LNCAP (cell line): ENCODE data around the gene STPG2.

Experiments
- TF ChIP-seq, protein P1 (sequence below): fragments of 450-650 bp; IDR thresholded peaks from 2 replicates; pipeline ENCODE4 v1.5.1; 2017; ENCODE audit warnings: mild to moderate bottlenecking

Gene STPG2

DNA sequence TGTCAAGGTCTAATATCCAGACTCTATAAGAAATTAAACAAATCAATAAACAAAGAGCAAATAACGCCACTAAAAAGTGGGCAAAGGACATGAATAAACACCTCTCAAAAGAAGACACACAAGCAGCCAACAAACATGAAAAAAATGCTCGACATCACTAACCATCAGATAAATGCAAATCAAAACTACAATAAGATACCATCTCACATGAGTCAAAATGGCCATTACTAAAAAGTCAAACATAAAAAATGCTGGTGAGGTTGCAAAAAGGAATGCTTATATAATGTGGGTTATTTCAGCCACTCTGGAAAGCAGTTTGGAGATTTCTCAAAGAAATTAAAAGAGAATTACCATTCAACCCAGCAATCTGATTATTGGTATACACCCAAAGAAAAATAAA is 481.1 kb downstream of the STPG2 start:
- TF ChIP-seq, protein P1, sequence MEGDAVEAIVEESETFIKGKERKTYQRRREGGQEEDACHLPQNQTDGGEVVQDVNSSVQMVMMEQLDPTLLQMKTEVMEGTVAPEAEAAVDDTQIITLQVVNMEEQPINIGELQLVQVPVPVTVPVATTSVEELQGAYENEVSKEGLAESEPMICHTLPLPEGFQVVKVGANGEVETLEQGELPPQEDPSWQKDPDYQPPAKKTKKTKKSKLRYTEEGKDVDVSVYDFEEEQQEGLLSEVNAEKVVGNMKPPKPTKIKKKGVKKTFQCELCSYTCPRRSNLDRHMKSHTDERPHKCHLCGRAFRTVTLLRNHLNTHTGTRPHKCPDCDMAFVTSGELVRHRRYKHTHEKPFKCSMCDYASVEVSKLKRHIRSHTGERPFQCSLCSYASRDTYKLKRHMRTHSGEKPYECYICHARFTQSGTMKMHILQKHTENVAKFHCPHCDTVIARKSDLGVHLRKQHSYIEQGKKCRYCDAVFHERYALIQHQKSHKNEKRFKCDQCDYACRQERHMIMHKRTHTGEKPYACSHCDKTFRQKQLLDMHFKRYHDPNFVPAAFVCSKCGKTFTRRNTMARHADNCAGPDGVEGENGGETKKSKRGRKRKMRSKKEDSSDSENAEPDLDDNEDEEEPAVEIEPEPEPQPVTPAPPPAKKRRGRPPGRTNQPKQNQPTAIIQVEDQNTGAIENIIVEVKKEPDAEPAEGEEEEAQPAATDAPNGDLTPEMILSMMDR, result no peak

DNA sequence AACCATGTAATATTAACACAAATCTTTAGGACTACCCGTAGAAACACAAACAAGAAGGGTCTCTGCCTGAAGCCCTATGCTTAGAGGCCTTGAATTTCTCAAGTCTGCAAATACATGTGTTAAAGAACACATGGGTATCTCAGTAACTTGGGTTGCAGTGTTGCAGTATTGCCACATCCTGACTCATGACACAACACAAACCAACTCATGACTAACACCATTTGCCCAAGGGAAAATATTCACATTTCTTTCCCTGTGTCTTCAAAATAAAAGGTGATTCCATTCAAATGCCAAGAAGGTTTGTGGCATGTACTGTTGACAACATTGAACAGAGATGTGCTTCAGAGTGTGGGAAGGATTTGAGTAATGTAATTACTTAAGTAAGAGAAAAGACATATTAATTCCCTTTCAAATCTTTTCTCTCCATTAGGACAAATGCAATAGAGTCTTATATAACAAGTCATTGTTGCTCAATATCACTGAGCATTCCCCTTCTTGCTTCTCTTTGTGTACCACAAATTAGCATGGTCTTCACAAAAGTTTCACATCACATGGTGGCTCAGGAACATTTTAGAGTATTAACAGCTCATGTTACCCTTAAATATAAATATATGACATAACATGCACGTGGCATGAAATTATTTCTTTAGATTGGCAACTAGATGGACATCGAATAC is 487.1 kb downstream of the STPG2 start:
- TF ChIP-seq, protein P1, result no peak

DNA sequence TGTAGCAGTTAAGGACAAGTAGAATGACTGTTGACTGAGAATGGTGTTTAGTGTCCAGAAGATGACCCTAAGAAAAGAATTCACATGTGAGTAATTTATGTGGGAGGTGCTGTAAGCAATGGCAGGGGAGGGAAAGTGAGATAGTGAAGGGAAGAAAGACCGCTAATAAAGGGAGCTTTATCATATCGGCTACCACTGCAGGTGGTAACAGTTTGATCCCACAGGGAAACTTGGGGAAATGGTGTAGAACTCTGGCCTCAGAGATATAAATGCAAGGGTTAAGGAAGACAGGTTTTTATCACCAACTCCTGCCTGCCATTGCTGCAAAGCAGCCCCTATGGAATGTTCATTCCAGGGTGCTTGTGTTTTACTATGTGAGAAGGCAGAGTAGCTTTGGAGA is 489.6 kb downstream of the STPG2 start:
- TF ChIP-seq, protein P1, result no peak

DNA sequence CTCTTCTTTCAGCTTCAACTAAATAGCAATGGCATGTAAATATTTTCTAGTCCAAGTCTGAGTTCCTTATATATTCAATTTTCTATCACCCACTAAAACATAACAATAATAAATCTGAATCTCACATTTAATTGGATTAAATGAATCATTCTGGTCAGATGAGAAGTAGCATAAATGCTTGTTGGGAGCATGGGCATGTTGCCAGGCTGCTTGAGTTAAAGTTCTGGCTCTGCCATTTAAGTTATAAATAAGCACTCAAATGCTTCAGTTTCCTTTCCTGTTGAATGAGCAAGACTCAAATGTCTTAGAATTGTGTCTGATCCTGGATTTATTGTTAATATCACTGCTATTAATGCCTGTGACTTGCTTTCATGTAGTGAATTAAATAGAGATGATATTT is 496.3 kb downstream of the STPG2 start:
- TF ChIP-seq, protein P1, result no peak

DNA sequence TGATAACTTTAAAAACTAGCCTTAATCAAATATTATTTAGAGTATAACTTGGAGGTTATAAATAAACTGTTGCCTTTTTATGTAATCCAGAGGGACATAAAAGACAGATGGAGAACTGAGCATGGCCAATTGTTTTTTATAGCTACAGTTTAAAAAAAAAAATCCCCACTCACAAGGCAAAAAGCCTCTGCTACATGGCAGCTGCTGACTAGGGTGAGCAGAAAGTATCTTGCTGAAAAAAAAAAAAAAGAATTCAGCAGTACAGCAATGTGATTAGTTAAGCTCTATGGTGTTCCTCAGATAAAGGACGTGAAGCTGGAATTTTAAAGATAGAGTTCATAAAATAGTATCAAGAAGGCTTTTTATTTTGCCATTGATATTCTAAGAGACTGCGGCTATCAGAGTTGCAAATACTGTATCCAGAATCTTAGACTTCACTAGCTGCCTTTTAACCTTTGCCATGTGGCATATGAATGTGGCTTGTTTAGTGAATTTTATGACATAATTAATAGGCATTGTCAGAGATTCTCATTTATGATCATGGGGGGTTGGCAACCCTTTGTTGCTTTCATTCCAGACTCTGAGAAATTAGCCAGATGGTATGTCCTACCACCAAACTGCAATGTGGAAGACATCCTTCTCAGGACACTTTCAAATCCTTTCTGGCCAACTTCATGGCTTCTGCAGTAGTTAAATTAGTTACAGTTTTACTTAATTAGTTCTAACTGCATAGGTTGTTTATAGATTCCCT is 498.0 kb downstream of the STPG2 start:
- TF ChIP-seq, protein P1, result no peak

DNA sequence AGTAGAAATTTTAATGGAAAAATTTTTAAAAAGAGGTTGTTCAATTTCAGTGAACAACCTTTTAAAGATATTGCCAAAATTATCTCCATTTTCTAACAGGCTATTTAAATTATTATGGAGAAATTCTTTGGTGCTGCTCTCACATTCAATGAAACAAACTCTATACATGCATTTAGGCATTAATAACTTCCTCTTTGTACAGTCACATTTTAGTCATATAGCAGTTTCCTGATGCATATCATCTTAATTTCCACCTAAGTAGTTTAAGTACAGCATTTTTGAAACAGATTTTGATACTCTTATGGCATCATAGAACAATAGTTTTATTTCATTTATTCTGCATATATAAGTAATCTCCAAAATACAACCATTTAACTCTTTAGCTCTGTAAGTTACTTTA is 500.1 kb downstream of the STPG2 start:
- TF ChIP-seq, protein P1, result no peak

DNA sequence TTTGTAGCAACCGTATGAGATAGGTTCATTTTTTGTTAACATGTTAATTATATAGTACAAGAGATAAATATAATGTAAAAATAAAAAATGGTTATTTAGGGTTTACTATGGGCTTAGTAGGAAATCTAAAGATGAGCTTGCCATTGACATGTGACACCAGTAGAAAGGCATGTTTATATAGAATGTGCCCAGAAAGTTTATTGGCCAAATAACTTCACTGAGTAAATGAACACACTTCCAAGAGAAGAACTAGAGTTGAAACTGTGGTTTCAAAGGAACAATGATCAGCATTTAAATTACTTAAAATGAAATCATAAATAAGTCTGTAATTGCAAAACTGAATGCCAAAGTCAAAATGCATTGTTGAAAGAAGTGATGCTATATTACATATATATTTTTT is 503.3 kb downstream of the STPG2 start:
- TF ChIP-seq, protein P1, result no peak
